HG03196 (cell line): ENCODE measurements around the gene SLC16A7.
A peak's percentile ranks its signal among the peaks of the same experiment; 100 is the strongest.
"Not testable (repeated sequence)": the region's sequence is repeated elsewhere in the genome, so short reads cannot be mapped to it uniquely, and the experiment has no call there.

Experiments
- ATAC-seq: cut with Tn5 transposase; IDR thresholded peaks from one replicate; pipeline ENCODE4 v1.9.1; 2021; ENCODE audit not compliant: unreplicated experiment

Gene SLC16A7

DNA sequence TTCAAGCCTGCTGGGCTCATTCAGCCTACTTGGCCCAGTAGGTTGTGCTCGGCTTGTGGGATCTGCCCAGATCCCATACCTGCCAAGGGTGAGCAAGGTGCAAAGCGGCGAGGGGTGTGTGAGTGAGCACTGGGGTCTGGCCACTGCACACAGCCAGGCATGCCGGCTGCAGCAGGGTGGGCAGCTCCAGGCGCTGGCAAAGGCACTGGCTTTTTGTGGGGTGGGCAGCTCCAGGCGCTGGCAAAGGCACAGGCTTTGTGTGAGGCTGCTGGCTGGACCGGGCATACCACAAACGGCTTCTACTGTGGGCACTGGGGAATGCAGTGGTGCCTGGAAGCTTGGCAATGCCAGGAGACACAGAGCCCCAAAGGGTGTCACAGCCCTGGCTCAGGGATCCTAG, 137.4 kb downstream of the SLC16A7 start:
- no peak for ATAC-seq

DNA sequence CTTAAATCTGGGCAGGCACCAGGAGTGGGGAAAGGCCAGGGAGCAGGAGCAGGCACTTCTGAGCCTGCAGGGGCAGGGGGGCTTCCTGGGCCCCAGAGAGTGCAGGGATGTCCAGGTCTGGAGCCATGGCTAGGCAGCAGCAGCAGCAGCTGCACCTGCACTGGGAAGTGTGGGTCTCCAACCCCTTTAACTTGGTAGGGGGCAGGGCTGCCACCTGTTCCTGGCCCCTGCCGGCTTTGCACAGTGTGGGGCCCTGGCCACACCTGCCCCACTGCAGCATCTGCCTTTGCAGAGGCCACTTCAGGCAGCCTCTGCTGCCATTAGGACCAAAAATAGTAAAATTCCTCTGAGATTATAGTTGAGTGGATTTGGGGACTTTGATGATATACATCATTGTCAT, 138.5 kb downstream of the SLC16A7 start:
- ATAC-seq = no peak

DNA sequence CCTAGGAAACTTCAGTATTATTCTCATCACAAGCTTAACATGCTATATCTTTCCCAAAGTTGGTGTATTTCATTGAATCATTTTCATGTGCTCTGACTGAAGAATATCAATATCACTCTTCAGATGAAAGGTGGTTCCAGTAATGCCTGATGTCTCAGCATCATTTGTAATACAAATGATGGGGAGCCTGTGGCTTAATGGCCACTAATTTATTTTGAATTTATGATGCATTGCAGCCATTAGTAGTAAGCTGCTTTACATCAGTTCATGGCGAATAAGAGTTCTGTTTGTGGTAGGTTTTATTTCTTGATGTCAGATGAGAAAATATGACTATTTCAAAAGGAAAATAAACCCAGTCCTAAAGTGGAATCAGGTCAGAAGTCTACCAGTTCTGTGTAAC, 139.4 kb downstream of the SLC16A7 start:
- no peak for ATAC-seq

DNA sequence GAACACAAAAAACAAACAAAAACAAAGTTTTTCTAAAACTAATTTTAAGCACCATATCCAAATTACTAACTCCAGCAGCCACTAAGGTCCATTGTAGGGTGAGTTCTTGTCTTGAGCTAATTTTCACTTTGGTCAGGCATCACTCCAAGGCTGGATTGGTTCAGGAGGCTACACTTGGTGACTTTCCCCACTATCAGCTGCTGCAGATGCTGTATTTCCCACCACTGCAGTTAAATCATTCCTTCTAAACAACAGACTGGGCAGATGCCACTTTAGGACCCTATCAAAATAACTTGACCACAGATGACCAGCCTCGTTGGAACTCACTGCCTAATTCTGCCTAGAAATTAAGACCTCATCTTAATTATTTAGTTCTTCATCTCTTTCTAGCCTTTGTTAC, 140.5 kb downstream of the SLC16A7 start:
- ATAC-seq = no peak

DNA sequence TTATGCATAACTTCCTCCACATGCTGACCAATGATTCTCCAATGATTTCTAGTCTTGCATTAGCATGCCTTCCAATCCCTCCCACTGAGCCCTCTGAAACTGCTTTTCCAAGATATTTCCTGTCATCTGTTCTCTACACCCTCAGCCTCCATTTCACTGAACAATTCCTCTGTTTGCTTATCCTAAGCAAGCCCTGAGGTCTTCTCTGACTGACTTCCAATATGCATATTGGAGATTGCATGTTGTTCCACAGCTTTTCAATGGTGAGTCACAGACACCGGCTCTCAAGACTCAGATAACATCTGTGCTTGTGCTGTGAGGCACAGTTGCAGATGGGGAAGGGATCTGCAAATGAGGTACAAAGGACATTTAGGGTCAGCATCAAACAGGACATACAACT, 141.0 kb downstream of the SLC16A7 start:
- no peak for ATAC-seq

DNA sequence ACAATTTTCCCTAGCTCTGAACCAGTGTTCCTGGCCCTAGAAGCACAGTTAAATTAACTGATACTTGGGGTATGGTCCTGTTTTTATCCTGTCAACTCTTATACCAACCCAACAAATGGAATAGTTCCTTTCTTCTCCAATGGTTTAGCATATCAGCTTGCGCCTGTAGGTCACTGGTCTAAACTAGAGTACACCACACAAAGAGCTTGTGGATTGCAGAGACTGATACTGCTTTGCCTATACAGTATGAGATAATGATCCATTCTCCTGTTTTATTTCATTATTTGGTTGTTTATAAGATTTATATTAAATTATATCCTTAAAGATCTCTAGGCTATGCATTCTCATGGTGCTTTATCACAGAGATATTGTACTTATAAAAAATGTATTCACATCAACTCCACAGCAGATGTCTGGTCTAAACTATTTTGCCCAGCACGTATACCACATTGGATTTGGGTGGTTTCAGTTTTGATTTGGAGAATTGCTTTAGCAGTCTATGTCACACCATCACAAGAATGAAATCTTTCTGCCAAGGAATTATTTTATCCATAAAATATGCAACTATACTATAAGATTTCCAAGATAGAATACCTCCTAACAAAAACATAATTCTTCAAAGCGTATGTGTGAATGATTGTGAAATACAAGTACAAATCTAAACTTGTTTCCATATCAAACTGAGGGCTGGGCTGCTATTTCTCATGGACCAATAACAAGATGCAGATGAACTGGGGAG, 142.1 kb downstream of the SLC16A7 start:
- no peak for ATAC-seq

DNA sequence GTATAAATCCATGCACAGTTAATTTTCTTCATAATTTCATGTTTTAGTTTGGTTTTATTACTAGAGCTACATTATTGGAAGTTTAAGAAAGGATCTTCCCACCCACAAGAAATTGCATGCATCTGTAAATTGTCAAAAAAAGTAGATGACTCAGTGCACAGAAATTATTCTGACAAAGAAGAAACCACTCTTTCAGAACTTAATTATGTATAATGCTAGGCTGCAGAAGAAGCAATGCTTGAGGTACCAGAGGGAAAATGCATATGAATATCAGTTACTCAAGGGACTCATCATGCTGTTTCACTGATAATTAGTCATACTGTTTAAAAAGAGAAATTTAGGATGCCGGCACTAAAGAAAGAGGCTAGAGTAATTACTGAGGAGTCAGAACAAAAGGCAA, 147.0 kb downstream of the SLC16A7 start:
- ATAC-seq = no peak

DNA sequence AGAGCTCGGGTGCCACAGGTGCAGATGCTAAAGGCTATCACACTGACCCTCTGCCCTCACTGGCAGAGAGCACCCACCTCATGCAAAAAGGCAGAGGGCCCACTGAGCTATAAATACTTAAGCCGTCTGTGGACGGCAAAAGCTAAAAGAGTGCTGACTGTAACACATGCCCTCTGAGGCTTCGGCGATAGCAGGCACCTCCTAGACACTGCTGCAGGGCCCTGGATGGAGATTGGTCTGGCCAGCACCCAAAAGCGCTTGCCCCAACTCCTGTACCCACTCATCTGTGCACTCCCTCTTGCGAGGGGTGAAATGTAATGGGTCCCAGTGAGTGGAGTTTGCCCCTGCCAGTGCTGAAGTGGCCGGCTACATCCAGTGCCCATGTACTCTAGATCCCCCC, 148.7 kb downstream of the SLC16A7 start:
- ATAC-seq = no peak

DNA sequence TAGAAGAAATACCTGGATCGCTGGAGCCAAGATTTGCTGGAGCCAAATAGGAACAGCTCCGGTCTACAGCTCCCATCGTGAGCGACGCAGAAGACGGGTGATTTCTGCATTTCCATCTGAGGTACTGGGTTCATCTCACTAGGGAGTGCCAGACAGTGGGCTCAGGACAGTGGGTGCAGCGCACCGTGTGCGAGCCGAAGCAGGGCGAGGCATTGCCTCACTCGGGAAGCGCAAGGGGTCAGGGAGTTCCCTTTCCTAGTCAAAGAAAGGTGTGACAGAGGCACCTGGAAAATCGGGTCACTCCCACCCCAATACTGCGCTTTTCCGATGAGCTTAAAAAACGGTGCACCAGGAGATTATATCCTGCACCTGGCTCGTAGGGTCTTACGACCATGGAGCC, 155.3 kb downstream of the SLC16A7 start:
- not testable (repeated sequence) for ATAC-seq

DNA sequence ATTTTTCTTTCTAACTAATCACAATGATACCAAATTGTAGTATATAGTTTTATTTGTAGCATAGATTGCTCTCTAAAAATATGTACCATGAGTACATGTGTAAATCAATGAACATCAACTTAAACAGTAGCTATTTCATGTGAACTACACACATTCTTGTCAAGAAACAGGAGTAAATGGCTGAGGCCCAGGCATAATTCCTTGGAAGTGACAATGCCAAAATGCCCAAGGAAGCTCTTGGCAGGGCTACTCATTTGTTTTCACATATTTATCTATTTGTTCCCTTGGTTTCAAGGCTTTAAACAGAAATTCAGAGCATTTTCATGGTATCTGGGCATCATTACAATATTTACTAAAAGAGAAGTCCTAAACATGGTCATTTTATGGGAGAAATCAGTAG, 165.7 kb downstream of the SLC16A7 start:
- ATAC-seq = no peak

DNA sequence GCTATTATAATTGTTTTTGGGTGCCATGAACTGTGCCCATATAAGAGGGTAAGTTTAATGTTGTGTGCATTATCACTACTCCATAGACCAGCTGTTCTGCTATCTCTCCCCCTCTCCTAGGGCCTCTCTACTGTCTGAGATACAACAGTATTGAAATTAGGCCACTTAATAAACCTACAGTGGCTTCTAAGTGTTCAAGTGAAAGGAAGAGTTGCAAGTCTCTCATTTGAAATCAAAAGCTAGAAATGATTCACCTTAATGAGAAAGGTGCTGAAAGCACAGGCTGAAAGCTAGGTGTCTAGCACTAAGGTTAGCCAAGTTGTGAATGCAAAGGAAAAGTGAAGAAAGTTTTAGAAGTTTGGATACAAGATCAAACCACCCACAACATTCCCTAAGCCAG, 168.0 kb downstream of the SLC16A7 start:
- ATAC-seq = no peak

DNA sequence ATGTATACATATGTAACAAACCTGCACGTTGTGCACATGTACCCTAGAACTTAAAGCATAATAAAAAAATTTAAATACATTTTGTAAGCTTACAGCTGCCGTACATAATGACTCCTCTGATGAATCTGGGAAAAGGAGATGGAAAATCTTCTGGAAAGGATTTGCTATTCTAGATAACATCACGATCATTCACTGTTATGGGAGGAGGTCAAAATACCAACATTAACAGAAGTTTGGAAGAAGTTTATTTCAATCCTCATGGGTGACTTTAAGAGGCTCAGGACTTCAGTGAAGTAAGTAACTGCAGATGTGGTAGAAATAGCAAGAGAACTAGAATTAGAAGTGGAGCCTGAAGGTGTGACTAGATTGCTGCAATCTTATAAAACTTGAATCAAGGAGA, 172.2 kb downstream of the SLC16A7 start:
- no peak for ATAC-seq

DNA sequence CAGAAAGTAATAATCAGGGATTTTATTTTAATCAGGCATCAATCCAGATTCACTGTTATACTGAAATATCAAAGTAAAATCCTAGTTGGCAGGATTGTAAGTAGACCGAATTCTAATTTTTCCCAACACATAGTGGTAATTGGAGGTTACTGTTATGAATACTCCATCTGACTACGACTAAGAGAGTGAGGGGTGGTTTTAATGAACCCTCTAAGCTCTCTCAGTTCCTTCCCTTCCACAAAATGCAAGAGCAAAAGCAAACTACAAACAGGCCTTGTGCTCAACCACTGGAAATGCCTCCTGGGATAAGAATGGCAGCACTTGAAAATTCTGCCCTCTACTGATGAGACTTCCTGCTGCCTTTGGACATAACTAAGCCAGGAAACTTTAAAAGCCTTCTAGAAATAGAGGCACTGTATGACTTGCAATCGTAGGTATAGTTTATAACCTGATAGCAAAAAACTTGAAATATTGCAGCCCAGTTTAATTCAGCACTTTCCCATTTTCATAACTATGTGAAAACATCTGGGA, 184.8 kb downstream of the SLC16A7 start:
- no peak for ATAC-seq

DNA sequence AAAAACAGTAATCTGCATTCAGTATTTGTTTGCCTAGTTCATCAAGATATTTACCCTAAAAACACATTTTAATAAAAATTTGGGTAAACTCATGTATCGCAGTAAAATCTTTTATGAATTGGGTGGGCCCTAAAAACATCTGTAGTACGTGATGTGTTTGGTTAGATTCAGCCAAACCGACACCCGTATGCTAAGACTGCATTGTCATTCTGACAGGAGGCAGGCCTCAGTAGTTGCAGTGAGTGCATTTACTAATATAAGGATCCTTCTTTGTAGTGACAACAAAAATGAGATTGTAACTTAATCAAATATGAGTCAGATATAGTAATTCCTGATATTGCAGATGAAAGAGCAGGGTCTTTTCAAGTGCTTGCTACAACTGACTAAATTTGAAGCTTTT, 191.8 kb downstream of the SLC16A7 start:
- ATAC-seq = no peak

DNA sequence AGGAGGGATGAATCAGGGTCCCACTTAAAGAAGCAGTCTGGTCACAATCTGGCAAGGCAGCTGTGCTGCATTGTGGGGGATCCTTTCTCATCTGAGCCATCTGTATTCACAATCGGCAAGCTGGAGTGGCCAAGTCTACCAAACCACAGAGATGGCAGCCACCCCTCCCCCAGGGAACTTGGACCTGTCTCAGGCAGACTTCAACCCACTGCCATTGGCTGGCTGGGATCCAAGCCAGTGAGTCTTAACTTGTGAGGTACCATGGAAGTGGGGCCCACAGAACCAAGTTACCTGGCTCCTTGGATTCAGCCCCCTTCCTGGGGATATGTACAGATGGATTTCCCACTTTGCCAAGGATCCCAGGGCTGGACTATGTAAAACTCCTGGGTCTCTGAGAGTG, 196.8 kb downstream of the SLC16A7 start:
- ATAC-seq = no peak

DNA sequence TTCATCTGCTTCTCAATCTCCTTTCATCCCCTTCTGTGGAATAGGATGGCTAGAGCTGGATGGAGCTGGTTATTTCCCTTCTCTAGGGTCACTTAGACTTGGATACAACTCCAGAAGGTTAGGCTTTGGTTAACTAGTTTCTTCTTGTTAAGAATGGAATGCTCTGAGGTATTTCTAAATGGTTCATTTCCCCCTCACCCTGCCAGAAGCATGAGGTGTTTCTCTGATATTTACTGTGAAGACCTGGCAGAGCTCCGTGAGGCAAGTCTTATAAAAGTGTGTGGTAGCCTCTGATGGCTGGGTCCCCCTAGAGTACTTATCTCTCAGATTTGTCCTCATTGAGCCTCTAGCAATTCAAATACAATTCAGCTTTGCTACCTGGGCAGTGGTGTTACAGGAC, 207.9 kb downstream of the SLC16A7 start:
- ATAC-seq = no peak

DNA sequence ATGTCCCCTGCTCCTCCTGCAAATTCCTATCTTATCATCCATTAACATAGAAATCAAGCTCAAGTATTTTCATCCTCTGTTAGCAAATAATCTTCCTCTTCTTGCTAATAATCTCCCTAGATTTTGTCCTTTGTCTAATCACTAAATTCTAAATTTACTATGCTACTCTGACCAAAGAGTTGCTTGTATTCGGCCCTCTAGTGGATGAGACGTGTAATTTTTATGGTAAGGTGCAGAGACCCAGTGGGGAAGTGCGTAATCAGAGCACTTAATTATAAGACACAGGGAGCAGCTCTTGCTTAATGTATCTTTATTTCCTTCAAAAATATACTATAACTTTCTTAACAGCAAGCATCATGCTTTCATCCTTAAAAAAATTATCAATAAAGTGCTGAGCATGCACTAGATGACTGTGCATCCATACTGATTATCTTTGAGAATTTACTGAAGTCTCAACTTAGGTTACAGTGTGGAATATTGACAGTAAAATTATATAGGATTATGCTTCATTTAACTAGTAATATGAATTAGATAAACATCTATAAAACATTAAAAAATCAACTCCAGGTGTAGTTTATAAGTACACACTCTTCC, 212.6 kb downstream of the SLC16A7 start:
- ATAC-seq = peak; percentile 89

DNA sequence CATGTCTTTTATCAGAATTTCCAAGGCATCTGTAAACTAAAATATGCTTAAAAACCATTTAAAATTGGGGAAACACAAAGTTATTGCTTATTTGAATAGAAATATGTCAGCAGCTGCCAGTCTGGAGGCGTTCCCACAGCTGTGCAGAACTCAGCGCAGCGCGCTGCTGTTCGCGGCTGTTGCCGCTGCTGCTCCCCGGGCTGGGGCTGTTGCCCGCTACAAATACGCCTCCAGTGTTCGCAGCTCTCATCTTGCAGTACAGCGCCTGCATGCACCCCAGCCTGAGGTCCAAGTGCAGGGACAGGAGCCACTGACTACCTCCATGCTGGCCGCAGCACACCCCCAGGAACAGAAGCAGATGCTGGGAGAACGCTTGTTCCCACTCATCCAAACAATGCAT, 216.2 kb downstream of the SLC16A7 start:
- ATAC-seq = no peak

DNA sequence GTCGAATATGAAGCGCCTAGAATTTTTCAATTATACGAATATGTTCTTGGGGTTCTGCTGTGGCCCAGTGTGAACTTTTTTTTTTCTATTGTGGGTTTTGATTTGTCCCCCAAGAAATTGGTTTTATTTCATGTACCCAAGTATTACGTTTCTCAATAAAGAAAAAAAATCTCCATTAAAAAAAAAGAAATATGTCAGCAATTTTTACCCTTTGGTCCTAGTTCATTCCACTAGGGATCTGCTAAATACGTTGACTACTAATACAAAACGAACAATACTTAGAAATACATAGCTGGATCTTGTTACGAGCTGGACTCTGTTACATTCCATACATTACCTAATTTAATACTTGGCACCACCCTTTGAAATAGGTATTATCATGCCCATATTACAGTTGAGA, 216.9 kb downstream of the SLC16A7 start:
- ATAC-seq = no peak

DNA sequence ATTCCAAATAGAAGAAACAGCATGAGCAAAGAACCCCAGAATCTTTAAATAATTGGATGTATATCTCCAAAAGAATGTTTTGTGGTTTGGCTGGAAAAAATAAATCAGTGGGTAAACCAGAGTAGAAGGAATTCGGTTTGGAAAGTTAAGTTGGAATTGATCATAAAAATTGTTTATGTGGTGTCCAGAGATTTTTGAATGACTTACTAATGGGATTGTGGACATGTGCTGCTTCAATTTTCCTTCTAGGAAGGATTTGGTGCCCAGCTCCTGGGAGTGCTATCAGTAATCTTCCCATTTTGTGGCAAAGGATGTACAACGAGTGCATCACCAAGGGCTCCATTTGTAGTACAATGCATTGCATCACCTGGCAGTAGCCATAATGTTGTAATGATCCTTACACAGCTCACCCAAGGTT, 224.8 kb downstream of the SLC16A7 start:
- no peak for ATAC-seq

DNA sequence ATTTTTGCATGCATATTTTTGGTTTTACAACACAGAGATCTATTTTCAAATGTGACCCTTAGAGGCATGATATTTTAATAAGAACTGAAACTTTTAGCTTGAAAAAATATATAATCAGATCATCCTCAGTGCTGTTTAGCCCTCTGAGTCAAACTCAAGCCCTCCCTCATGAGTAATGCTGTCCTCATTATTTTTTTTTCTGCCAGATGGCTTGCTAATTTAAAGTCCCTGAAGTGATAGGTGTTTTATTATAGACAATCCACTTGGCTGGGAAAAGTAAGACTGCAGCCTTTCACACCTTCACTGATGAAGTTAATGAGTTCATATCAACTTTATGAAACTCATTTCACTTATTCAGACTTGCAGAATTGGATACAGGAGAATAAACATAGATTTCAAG, 227.7 kb downstream of the SLC16A7 start:
- no peak for ATAC-seq

DNA sequence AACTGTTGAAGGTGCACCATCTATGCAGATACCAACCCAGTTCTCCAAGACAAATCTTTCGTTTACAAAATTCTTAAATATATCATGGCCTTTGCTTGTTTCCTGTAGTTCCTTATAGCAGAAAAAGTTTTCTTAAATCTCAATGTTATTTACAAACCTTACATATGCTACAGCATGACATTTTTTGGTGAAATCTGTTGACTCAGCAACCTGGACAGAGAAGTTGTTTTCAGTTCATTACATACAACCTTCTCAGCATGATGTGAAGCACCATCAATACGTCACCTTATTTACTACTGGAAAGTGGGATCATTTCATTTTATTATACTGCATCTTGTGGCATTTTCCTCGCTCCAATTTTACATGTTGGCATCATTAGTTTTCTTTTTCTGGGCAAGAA, 231.9 kb downstream of the SLC16A7 start:
- ATAC-seq = no peak

DNA sequence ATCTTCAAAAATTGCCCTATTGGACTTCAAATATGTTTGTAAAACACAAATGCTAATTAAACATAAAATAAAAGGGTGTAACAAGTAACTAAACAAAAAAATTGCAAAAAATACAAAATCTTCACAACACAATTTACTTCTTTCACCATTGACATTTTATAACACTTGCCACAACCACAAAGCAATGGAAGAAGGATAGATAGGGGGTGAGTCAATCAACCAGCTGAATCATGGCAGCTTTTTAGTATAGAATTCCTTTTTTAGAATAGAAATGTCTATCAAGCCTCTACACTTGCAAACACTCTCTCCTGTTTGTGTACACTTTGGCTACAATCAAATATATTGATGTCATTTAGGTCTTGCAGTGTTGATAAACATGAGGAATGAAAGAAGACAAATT, 232.7 kb downstream of the SLC16A7 start:
- no peak for ATAC-seq
